ENCODE data around the gene HSBP1.

The HSBP1 gene

DNA sequence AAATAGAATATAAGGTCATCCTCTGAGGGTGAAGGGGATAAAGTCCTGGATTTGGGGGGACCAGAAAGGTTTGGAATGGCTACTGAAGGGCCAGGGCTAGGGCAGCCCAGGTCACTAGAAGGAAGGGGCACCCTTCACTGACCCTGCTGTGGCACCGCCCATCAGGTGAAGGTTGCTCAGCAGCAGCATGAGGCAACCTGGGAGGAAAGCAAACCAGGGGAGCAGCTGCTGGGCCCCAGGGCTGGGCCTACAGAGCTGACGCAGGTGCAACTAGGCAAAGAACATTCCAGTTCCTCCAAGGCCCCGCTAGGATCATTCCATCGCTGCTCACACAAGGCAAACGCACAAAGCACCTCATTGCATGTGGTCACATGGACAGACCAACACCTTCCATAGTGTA is 3.4 kb upstream of the HSBP1 start:
- DNase-seq: no peak

DNA sequence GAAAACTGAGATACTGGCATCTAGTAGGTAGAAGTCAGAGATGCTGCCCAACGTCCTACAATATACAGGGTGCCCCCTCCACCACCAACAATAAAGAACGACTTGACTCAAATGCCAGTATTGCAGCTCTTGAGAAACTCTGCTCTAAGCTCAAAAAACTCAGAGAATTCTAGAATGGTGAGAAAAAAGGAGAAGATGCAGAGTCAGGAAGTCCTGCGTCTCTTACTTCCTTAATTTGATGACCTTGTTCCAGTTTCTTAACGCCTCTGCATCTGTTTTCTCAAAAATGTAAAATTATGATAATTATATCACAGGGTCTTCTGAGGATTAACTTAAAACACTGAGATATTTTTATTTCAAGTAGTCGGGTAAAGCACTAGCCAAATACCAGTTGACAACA is 1.7 kb upstream of the HSBP1 start:
- DNase-seq: no peak

DNA sequence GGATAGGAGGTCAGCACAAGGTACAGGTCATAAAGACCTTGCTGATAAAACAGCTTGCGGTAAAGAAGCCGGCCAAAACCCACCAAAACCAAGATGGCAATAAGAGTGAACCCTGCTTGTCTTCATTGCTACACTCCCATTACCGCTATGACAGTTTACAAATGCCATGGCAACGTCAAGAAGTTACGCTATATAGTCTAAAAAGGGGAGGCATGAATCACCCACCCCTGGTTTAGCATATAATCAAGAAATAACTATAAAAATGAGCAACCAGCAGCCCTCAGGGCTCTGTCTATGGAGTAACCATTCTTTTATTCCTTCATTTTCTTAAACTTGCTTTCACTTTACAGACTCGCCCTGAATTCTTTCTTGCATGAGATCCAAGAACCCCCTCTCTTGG is 1.0 kb upstream of the HSBP1 start:
- DNase-seq: no peak

DNA sequence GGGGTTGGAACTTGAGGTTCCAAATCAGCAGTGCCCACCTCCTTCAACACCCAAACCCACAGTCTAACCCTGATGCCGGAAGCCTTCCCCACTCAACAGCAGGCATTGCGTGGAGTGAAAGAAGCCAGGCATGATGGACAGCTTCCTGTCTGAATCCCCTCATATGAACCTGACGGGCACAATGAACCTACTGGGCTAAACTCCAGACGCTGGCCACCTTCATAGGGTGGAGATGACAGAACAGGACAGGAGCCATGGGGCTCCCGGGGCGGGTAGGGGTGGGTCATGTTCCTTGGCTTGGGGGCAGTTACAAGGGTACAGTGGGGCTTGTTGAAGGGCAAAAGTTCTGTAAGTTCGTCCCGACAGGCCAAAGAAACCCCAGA is 460 bp upstream of the HSBP1 start:
- DNase-seq: no peak

DNA sequence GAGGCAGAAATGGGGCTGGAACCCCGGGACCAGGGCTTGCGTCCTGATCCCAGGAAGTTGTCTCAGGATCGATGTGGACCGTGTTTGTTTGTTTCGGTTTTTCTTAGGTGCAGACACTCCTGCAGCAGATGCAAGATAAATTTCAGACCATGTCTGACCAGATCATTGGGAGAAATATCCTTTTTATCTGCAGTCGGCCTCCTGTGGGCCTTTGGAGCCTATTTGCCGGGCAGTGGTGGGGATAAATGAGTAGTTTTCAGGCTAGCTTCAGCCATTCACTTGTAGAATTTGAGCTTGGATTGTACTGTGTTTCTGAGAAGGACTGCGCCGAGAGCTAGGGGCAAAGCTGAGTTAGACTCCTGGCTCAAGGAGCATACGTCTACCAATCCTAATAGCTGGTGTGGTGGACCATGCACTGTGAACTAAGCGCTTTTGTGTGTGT is 816 bp downstream of the HSBP1 start:
- DNase-seq: no peak

DNA sequence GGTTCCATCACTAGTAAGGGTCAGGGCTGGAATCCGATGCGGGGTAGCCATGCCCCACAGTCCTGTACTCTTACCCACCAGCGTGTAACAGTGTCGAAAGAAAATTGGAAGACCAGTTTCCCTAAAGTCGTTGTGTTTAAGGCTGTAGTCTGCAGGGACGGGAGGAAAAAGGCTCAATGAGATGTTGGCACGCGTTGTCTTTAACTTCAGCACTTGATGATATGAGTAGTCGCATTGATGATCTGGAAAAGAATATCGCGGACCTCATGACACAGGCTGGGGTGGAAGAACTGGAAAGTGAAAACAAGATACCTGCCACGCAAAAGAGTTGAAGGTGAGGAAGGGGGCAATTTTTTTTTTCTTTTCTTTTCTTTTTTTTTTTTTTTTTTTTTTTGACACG is 1.3 kb downstream of the HSBP1 start:
- DNase-seq: no peak

DNA sequence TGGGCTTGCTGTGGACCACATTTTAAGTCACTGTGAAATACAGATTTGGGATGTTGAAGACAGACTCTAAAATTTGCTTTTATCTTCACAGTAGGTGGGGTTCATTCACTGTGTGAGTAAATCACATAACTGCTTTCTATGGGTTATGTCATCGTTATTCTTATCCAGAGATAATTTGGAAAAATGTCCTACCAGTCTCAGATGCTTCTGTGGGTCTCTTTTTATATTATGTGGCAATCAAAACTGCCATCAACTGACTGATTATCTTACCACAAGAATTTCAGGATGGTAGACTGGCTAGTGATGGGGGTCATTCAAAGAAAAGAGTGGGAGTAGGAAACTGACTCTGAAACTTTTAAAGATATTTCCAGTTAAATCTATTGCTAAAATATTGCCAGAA is 3.1 kb downstream of the HSBP1 start:
- DNase-seq: no peak

DNA sequence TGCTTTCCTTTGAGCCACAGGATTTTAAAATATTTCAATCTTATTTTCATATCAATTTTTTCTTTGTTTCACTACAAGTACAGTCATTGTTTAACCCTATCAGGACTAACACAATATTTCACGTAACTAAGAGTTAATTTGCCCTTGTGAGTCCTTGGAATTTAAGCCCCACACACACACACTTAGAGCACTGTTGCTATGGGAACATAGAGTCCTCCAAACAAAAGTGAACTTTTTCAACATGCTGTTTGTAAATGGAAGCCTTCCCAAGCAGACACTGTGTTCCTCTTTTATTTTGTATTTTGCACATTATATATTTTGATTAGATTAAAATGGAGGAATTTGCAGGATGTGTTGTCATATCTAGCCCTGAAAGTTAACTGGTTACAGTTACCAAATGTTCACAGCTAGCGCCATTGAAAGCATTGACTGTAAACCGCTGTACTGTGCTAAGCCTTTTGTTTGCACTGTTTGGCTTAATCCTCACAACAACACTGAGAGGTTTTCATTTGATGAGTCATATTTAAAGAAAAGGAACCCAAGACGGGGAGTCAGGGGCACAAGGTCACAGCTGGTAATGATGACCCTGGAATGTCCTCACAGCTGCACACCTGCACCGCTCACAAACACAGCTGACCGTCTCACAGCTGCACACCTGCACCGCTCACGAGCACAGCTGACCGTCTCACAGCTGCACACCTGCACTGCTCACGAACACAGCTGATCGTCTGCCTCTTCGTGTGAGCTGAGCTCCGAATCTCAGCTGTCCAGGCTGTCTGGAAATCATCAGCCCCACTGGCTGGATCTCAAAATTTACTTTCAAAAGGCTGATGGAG is 6.3 kb downstream of the HSBP1 start:
- DNase-seq: no peak

DNA sequence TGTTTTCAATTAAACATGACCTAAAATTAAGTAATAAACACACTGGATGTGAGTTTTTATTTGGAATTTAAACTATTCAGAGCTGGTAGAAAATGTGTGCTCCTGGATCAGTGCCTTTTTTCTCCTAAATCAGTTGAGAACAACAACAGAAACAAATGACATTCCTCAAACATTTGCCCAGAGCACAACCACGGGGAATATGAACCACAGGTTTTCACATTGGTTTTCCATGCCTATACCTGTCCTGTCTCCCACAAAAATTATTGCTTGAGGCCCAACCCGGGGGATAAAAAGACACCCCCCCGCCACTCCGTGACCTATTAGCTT is 6.8 kb downstream of the HSBP1 start:
- no peak for DNase-seq

DNA sequence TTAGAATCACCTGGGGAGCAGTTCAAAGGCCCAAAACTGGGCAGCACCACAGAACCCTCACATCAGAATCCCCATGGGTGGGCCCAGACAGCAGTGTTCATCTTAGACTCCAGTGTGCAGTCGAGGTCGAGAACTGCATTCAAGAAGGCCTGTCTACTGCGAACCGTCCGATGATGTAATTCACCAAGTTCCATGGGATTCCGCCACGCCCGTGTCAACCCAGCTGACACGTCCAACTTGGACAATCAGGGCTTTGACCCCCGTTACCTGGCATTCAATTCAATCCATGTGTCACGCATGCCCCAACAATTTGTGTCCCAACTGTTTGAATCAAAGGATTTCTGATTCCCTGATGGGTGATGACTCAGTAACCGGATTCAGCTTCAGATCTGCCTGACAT is 9.2 kb downstream of the HSBP1 start:
- DNase-seq: no peak

DNA sequence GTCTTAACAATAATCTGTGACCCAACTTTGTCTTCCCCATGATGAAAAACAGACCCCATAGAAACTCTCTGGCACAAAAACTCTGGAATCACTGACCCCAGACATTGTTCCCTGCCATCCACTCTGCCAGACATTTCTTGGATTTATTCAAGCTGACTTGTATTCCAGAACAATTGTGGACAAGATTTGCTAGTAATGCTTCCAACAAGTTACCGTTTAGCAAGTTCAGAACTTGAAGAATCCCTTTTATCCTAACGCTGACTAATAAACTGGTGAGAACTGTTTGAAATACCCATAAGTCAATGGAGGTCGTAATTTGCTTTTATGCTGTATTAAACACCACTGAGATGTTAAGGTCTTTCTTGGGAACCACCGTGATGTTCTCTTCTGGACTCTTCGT is 10.5 kb downstream of the HSBP1 start:
- DNase-seq: no peak

DNA sequence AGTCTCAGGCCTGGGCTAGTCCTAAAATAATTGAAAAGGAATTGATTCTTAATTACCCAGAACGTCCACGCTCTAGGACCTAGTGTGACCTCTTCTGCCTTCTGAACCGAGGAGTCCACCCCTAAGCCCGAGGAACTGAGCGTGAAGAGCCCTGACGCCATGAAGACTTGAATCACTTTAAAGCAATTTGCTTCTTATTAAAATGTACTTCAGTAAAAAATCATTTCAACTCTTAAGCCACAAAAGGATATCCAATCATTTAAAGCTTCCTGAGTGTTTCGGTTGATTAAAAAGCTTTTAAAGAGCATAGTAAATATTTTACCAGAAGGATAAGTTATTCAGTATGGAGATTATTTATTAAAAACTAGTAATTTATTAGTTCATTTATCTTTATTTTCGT is 11.6 kb downstream of the HSBP1 start:
- DNase-seq: no peak

DNA sequence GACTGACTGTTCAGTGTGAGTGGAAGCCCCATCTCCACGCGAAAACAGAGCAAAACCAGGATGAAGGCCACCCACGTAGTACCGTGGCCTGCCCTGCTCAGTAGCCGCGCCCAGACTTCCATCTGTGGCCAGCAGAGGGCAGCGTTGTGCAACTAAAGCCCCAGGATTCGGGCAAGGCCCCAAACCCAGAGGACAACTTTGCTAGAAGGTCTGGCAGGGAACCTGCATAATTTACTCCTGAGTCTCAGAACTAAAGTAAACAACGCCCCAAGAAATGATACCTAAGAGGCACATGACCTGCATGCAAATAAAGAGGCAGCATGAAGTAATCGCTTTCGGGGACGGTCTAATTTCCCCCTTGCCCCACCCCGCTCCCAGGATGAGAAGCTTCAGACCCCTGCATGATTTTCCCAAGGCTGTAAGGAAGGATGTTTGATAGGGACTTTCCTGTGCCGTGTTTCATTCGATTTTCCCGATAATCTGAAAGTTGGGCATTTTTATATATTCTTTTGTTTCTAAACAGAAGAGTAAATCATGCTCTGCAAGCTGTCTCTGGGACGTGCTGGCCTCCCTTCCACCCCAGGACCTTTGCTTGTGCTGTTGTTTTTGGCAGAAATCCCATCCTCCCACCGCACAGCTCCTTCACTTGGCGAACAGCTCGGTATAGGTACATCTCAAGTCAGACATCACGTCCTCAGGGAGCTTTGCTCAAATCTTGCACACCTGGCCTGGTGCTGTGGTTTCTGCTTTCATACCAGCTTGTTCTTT is 18.6 kb downstream of the HSBP1 start:
- peak; percentile 66 to 83 for DNase-seq

DNA sequence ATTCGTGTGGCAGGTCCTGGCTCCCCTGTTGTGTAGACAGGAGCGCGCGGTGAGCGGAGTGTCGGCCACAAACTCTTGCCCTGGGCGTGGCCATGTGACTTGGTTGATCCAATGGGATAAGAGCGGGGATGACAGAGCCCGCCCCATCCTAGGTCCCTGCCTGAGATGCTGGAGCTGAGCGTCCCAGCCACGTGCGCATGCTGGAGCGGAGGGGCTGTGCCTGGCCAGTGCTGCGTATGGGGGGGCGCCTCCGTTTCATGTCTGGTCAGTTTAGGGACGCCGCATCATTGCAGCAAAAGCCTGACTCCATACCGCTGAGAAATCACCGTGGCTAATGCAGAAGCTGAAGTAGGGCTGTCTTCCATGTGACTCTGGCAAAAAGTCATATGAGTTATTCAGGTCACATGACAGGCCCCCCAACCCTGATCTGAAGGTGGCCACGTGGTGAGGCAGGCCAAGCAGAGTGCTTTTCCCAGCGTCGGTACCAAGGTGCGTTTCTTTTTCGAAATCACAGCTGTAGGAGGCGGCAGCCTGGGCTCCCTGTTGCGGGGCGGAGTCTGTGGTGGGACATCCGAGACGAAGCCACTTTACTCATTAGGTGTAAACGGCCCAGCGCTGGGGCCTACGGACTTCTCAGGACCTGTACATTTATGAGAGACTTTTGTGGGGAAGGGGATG is 22.5 kb downstream of the HSBP1 start:
- no peak for DNase-seq

DNA sequence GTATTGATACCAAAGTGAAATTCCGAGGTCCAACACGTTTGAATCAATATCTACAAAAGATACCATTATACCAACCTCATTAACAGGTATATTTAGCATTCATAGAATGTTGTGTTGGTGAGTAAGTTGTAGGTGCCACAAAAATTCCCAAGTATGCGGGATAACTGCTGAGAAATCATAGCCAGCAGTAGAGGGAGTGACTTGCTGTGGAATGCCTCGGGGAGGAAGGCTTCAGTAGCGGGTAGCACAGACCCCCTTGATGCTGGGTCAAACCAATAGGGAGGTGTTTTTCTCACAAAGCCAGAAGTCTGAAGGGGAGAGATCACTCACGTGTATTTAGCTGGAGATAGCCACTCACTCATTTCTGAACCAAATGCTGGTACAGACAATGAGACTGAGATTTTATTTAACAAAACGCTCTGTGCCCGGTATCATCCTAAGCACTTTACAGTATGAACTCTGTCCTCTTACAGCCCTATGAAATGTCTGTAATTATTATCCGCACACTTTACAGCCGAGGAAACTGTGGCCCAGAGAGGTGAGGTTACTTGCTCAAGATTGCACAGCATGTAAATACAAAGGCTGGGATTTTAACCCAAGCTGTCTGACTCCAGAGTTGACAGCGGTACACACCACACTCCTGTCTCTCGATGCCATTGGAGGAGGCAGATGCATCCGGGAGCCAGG is 23.1 kb downstream of the HSBP1 start:
- no peak for DNase-seq

DNA sequence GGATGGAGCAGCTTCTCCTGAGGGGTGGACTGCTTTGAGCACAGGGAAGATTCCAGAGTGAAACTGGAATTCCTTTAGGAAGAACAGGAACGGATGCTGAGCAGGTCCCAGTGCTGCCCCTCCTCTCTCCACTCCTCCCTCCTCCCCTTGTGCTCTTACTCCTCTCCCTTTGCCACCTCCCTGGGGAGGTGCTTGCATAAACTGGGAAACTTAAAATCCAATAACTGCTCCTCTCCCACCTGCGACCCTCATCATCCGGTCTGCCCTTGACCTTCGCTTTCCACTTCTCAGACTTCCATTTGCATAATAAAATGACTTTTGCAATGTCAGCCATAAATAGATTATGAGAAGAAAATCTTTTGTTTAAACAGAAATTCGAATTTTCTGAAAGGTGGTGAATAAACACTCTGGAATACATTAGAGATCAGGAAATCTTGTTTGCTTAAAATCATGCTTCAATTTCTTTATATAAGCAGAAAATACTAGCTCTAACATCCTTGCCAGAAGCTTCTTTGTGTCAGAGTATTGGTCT is 23.7 kb downstream of the HSBP1 start:
- no peak for DNase-seq

DNA sequence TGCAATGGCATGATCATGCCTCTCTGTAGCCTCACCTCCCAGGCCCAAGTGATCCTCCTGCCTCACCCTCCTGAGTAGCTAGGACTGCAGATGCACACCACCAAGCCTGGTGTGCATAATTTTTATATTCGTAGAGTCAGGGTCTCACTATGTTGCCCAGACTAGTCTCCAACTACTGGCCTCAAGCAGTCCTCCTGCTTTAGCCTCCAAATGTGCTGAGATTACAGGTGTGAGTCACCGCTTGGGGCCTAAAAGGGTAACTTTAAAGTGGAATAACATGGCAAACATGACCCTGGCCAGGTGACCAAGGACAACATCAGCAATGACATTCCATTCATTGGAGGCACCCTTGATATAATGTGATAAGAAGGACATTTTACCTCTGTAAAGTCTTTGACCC is 26.1 kb downstream of the HSBP1 start:
- DNase-seq: no peak

DNA sequence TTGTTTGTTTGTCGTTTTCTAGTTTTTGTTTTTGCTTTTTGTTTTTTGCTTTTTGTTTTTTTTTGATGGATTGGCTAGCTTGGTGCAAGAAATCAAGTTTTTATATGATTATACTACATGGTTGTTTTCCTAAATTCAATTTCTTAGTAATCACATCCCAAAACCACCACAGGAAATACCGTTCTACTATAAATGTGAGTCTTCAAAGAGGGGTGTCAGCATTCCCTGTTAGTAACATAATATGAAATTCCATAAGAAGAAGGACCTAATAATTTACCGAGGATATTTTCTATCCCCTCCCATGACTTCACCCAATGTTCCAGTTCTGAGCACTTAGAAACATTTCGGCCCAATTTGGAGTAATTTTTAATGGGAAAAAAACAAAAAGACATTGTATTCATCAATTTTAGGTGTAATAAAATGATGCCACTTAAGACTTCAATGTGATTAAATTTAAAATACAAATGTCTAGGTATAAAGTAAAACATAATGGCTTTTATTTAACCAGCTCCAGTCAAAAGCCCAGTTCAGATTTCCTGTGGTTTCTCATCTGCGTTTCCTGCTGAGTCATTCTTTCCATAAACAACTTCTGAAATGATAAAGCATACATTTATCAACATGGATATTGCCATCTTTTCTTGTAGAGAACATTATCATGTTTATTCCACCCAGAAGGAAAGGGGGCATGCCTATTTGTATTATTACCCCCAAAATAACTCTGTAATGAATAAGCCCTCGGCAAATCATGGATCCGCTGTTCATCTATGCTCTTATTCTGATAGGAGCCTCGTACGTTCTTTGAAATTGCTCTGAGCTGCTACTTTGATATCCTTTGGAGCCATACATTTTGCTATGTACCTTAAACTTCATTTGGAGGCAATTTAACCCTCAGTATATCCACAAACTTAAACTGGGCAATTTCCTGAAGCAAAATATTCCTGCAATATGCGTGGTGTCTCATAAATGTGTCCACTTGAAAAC is 28.1 kb downstream of the HSBP1 start:
- no peak for DNase-seq

DNA sequence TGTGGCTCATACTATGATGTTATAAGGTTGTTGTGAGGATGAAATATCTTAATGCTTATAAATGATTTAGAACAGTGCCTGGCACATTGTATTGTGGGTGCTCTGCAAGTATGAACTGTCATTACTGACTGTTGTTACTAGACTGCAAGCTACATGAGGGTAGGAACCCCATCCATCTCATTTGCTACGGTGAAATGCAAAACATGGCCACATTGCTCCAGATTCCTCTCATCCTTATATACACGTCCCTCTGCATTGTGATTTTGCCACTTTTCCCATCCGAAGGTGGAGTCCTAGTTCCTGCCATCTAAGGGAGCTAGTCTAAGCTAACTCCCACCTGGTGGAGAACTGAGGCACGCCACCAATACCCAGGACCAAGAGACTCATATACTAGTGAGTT is 29.8 kb downstream of the HSBP1 start:
- DNase-seq: no peak

DNA sequence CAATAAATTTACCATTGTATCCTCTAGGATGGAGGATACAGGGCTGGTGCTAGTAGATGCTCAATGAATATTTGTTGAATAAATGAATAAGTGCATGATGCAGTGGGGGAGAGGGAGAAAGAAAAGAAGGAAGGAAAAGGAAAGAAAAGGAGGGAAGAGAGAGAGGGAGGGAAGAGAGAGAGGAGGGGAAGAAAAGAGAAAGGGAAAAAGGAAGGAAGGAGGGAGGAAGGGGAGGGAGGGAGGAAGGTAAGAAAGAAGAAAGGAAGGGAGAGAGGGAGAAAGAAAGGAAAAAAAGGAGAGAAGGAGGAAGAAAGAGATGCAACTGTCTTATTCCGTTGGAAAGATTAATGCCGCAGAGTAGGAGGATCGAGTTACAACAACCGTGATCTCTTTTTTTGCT is 30.4 kb downstream of the HSBP1 start:
- no peak for DNase-seq

DNA sequence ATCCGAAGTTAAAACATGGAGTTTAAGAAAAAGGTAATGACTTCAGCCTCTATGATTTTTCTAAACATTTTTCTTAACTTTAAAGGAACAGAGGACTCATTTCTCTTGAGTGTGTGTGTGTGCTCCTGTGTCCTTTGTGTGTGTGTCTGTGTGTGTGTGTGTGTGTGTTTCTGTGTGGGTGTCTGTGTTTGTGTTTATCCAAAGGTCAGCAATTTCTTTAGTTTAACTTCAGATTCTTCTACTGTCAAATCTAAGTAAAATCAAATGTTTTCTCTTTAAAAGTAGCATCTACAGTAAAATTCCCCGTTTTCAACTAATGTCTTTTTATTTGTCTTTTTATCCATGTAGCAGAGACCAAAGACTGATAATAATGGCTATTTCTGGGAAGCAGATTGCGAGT is 31.8 kb downstream of the HSBP1 start:
- DNase-seq: no peak

DNA sequence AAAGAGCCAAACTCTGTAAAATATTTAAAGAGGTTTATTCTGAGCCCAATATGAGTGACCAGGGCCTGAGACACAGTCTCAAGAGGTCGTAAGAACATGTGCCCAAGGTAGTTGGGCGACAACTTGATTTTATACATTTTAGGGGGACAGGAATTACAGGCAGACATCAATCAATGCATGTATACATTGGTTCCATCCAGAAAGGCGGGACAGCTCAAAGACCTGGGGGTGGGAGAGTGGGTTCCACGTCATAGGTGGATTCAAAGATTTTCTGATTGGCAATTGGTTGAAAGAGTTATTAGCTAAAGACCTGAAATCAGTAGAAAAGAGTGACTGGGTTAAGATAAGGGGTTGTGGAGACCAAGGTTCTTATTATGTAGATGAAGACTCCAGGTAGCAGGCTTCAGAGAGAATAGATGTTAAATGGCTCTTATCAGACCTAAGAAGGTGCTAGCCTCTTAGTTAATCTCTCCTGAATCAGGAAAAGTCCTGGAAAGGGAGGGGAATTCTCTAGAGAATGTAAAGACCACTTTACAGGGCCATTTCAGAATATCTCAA is 32.4 kb downstream of the HSBP1 start:
- DNase-seq: no peak

Data from hippocampal formation (tissue), 2 donors.